Epidermal melanocyte (primary cell): ENCODE results near the gene KCNE2.

Source experiments
- DNase-seq: peaks from one replicate; pipeline ENCODE4 v3.0.0; 2011; ENCODE audit warnings: low spot score; ENCODE audit not compliant: insufficient read length

The KCNE2 gene

GRCh38 chr21:34363733-34364132 is at the start of gene KCNE2:
KCNE2 (plus strand) TSS chr21:34364006; CDS start chr21:34370479, 6,473 bp downstream.
- DNase-seq: no peak

GRCh38 chr21:34319585-34319984 is 44.2 kb upstream of the KCNE2 start:
- DNase-seq: no peak

- DNase-seq: no peak
These were observed 43.8 kb upstream of the KCNE2 start for GRCh38 chr21:34320011-34320410.

GRCh38 chr21:34330055-34330454 is 33.8 kb upstream of the KCNE2 start:
- DNase-seq: no peak

GRCh38 chr21:34331726-34332125 is 32.1 kb upstream of the KCNE2 start:
- DNase-seq: no peak

- DNase-seq: no peak
These were observed 31.5 kb upstream of the KCNE2 start for GRCh38 chr21:34332347-34332746.

GRCh38 chr21:34333121-34333739 is 30.6 kb upstream of the KCNE2 start:
- peak; percentile 66 for DNase-seq

GRCh38 chr21:34335316-34335715 is 28.5 kb upstream of the KCNE2 start:
- DNase-seq: peak; percentile 27

- DNase-seq: no peak
These were observed 27.6 kb upstream of the KCNE2 start for GRCh38 chr21:34336245-34336644.

- DNase-seq: no peak
These were observed 26.9 kb upstream of the KCNE2 start for GRCh38 chr21:34336756-34337391.

- DNase-seq: no peak
These were observed 26.1 kb upstream of the KCNE2 start for GRCh38 chr21:34337741-34338140.

GRCh38 chr21:34338226-34338625 is 25.6 kb upstream of the KCNE2 start:
- no peak for DNase-seq

GRCh38 chr21:34340061-34340460 is 23.7 kb upstream of the KCNE2 start:
- no peak for DNase-seq

- DNase-seq: no peak
These were observed 21.3 kb upstream of the KCNE2 start for GRCh38 chr21:34342476-34342875.

GRCh38 chr21:34343347-34343746 is 20.5 kb upstream of the KCNE2 start:
- no peak for DNase-seq

- DNase-seq: no peak
These were observed 19.9 kb upstream of the KCNE2 start for GRCh38 chr21:34343838-34344381.

- DNase-seq: no peak
These were observed 19.2 kb upstream of the KCNE2 start for GRCh38 chr21:34344584-34344983.

- no peak for DNase-seq
These were observed 18.5 kb upstream of the KCNE2 start for GRCh38 chr21:34345091-34345871.

- DNase-seq: peak; percentile 38
These were observed 17.9 kb upstream of the KCNE2 start for GRCh38 chr21:34345892-34346291.

GRCh38 chr21:34348890-34349519 is 14.8 kb upstream of the KCNE2 start:
- DNase-seq: no peak

- DNase-seq: peak; percentile 24
These were observed 12.0 kb upstream of the KCNE2 start for GRCh38 chr21:34351786-34352241.

- DNase-seq: no peak
These were observed 11.2 kb upstream of the KCNE2 start for GRCh38 chr21:34352556-34352955.
